Adrenal gland (tissue), 12 donors: ENCODE measurements around the gene WNT3A. TPM values are rescaled to one million over a fixed set of nuclear protein-coding genes. Genes with fewer than 3 reads are reported as not detected.

Experiments
- DNase-seq, 7 donors: peaks; one replicate each; pipeline ENCODE4 v3.0.0-alpha.2; 2019 to 2020
- H3K27ac ChIP-seq, 5 donors: fragments of 200-600 bp; sonication (generic) in 4 of 5; 1 replicate in 3 of 5; 2 replicates in 2 of 5; pipeline versions ENCODE4 v1.5.1 to v1.8.0; 2016 to 2020; ENCODE audit warnings: mild to moderate bottlenecking in 1 of 5
- H3K27me3 ChIP-seq: fragments of 200-600 bp; 2 replicates; pipeline ENCODE4 v1.8.0; 2021
- H3K36me3 ChIP-seq, 2 donors: fragments of 200-600 bp; replicated peaks in 1 of 2; 1 replicate in 1 of 2; 2 replicates in 1 of 2; pipeline versions ENCODE4 v1.5.1 to v1.8.0; 2018 to 2022
- H3K4me1 ChIP-seq, 2 donors: fragments of 200-600 bp; replicated peaks in 1 of 2; 1 replicate in 1 of 2; 2 replicates in 1 of 2; pipeline versions ENCODE4 v1.5.1 to v1.8.0; 2018 to 2021
- H3K4me3 ChIP-seq, 4 donors: fragments of 200-600 bp; sonication (generic) in 3 of 4; one replicate each; pipeline ENCODE4 v1.5.1; 2016 to 2018
- H3K9me3 ChIP-seq, 3 donors: fragments of 200-600 bp; sonication (generic) in 1 of 3; replicated peaks in 1 of 3; 1 replicate in 2 of 3; 2 replicates in 1 of 3; pipeline versions ENCODE4 v1.5.1 to v1.8.0; 2016 to 2021
- CTCF ChIP-seq, 6 experiments: fragments of 450-650 bp in 4 of 6; fragments of 200-600 bp in 2 of 6; sonication (generic) in 1 of 6; IDR thresholded peaks; 1 replicate in 5 of 6; 2 replicates in 1 of 6; pipeline versions ENCODE4 v1.5.1 to v1.8.0; 2016 to 2021; ENCODE audit warnings: antibody characterized with exemption in 6 of 6, mild to moderate bottlenecking in 2 of 6, moderate library complexity in 1 of 6
- POLR2A ChIP-seq, 2 donors: fragments of 450-650 bp; IDR thresholded peaks; one replicate each; pipeline ENCODE4 v1.6.1; 2017; ENCODE audit warnings: antibody characterized with exemption in 2 of 2, mild to moderate bottlenecking in 2 of 2, moderate library complexity in 1 of 2
- WGBS, 4 donors: extraction: QIAGEN DNeasy Blood & Tissue Kit in 2 of 4; methylation state at CpG; one replicate each; pipeline versions ENCODE4 v1.1.5 to v1.1.7; 2013 to 2017; 5-methylcytosine and 5-hydroxymethylcytosine counted together
- intact Hi-C, 2 donors: fragments of 100-400 bp; cut with DNase I; formaldehyde crosslinking; loops; one replicate each; pipeline versions ENCODE4 v1.14.1 to v1.15.0; 2022 to 2023
- polyA plus RNA-seq, 3 donors: library from polyadenylated mRNA; stranded (reverse); fragments of 200-250 nt in 2 of 3; fragments of 350-450 nt in 1 of 3; fragmentation: Illumina TruSeq in 1 of 3; extraction: RNeasy Lipid Tissue Mini Kit (QIAGEN cat#74804) in 1 of 3; gene quantifications; one replicate each; pipeline ENCODE4 v1.2.3, GENCODE V29; 2013 to 2014
- total RNA-seq, 9 donors: library from RNA; depleted of rRNA in 4 of 9; stranded (reverse); fragments of >200 nt in 4 of 9; fragments of 120-200 nt in 1 of 9; fragmentation: NEBNext Ultra II Directional in 1 of 9; extraction: Animal tissue kit (Norgen Biotek cat#: 25700) in 1 of 9; gene quantifications; one replicate each; pipeline versions ENCODE4 v1.1.0 to v1.2.4, GENCODE V29; 2013 to 2023
- donor health status: healthy with polysubstance abuse.
- donor health status: Bipolar disorder and iron deficiency.
- donor health status: DM: yes; HTN: yes; CAD: no.
- donor health status: DM: no; HTN: no; CAD: no.
- donor health status: DM: no; HTN: no; CAD: no.
- donor health status: DM: yes; HTN: yes; CAD: no.

The WNT3A gene
- total and polyA plus RNA-seq, 12 donors, result not detected

GRCh38 chr1:228031276-228031995, 24.6 kb downstream of the WNT3A start:
- DNase-seq, result peak in 1 of 7 donors; percentile 1
- no peak overlapping the region for H3K27ac ChIP-seq
- intact Hi-C loops, result no loop called here
- no peak overlapping the region for H3K4me3 ChIP-seq
- no peak for TF ChIP-seq CTCF (IDR thresholded peaks at IDR 0.05)
- no peak for TF ChIP-seq POLR2A (IDR thresholded peaks at IDR 0.05)
- no peaks in the 10 kb centered on the region for H3K9me3 ChIP-seq
- WGBS, 4 donors, result 85 to 91% (median 88%) methylated on average over 8 to 9 of the region's 9 CpGs
- no peaks in the 10 kb centered on the region for H3K36me3 ChIP-seq
- H3K27me3 ChIP-seq, result peaks cover 4% of the 10 kb centered on the region
- H3K4me1 ChIP-seq, result no peaks in the 10 kb centered on the region

DNA sequence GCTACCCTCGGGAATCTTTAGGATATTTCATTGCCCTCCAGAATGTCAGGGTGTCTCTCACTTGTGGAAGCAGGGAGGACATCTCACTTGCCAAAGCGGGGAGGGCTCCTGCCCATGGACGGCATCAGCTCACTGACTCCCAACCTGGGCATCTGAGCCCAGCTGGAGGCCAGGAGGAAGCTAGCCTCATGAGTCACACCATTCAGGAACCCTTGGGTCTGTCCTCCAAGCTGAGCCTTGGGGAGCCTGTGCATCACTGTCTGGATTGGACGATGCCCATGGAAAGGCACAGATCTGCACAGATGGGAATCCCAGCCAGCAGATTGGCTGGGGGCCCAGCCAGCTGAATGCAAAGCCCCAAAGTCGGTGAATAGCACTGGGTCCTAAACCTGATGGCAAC, 25.2 kb downstream of the WNT3A start:
- WGBS, 4 donors, result 66 to 94% (median 82%) methylated on average over 4 to 5 of the region's 5 CpGs
- intact Hi-C loops, result no loop called here
- no peaks in the 10 kb centered on the region for H3K4me1 ChIP-seq

GRCh38 chr1:228033376-228033775, 26.6 kb downstream of the WNT3A start:
- no peaks in the 10 kb centered on the region for H3K36me3 ChIP-seq
- H3K27me3 ChIP-seq, result peaks cover 23% of the 10 kb centered on the region
- no peaks in the 10 kb centered on the region for H3K9me3 ChIP-seq
- no peaks in the 10 kb centered on the region for H3K4me1 ChIP-seq
- 65 to 74% (median 70%) methylated on average over 2 of the region's 2 CpGs for WGBS, 4 donors
- no peak for DNase-seq
- intact Hi-C loops, result no loop called here
- TF ChIP-seq POLR2A (IDR thresholded peaks at IDR 0.05), result no peak
- H3K4me3 ChIP-seq, result no peak overlapping the region
- H3K27ac ChIP-seq, result no peak overlapping the region

More for the DNA sequence above, 25.2 kb downstream of the WNT3A start:
- peak in 1 of 7 donors; percentile 2 for DNase-seq
- no peak overlapping the region for H3K27ac ChIP-seq
- TF ChIP-seq CTCF (IDR thresholded peaks at IDR 0.05) (no peak), POLR2A (IDR thresholded peaks at IDR 0.05) (no peak)
- H3K9me3 ChIP-seq, result no peaks in the 10 kb centered on the region
- no peaks in the 10 kb centered on the region for H3K36me3 ChIP-seq
- H3K4me3 ChIP-seq, result no peak overlapping the region
- peaks cover 10% of the 10 kb centered on the region for H3K27me3 ChIP-seq

GRCh38 chr1:228034954-228035837, 28.4 kb downstream of the WNT3A start:
- no peaks in the 10 kb centered on the region for H3K4me1 ChIP-seq
- no peak overlapping the region for H3K4me3 ChIP-seq
- H3K27ac ChIP-seq, result no peak overlapping the region
- 79 to 88% (median 85%) methylated on average over 15 to 16 of the region's 16 CpGs for WGBS, 4 donors
- H3K9me3 ChIP-seq, result no peaks in the 10 kb centered on the region
- H3K36me3 ChIP-seq, result no peaks in the 10 kb centered on the region
- intact Hi-C loops, result no loop called here
- peaks cover 33% of the 10 kb centered on the region for H3K27me3 ChIP-seq
- peak in 1 of 7 donors; percentile 3 for DNase-seq
- TF ChIP-seq CTCF (IDR thresholded peaks at IDR 0.05), result no peak
- no peak for TF ChIP-seq POLR2A (IDR thresholded peaks at IDR 0.05)
